OCI-LY1 (cell line): ENCODE data around the gene FARS2.

Source experiments
- CTCF ChIP-seq: fragments of 200-600 bp; sonication (generic), shearing (Covaris generic); IDR thresholded peaks from 2 replicates; pipeline ENCODE4 v1.5.1; 2017; ENCODE audit warnings: mild to moderate bottlenecking, antibody characterized with exemption, low read length, moderate library complexity, mixed read lengths
- EZH2 ChIP-seq: fragments of 200-600 bp; sonication (generic), shearing (Covaris generic); IDR thresholded peaks from 2 replicates; pipeline ENCODE4 v1.8.0; 2017; ENCODE audit warnings: borderline replicate concordance, mixed run types, mild to moderate bottlenecking, antibody characterized with exemption, low read length, moderate library complexity, mixed read lengths

DNA sequence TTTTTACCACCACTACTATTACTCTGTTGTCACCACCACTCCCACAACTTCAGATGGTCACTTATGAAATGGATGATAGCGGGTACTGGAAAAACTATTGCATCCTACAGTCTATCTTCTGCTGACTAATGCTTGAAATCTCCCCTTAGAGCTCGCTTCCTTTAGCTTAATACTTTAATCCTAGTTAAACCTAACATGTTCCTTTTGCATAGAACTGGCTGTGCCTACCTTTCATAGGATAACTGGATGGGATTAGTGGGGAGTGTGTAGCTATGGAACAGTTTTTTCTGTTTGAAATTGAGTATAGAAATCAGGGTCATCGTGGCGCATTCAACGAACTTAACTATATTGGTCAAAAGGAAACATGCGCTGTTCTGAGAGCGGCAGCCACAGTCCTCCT lies 294.7 kb downstream of the FARS2 start:
- TF ChIP-seq CTCF (no peak), EZH2 (no peak)
